ENCODE data around the gene SMIM32. TPM values are rescaled to one million over a fixed set of nuclear protein-coding genes. Genes with fewer than 3 reads are reported as not detected.
A peak's percentile ranks its signal among the peaks of the same experiment; 100 is the strongest.

SMIM32 gene
- total RNA-seq, 1 donor from 2014 or later, result not detected

- TF ChIP-seq CTCF (conservative IDR thresholded peaks at IDR 0.05; ENCODE audit: low read depth, low read length), result no peak
- H3K4me3 ChIP-seq (ENCODE audit: low read depth, low read length), result no peak overlapping the region
Measured at GRCh38 chr5:136216230-136216629, 23.3 kb upstream of the SMIM32 start.

GRCh38 chr5:136215812-136216211 is 22.9 kb upstream of the SMIM32 start:
- no peak for TF ChIP-seq CTCF (conservative IDR thresholded peaks at IDR 0.05; ENCODE audit: low read depth, low read length)
- H3K4me3 ChIP-seq (ENCODE audit: low read depth, low read length), result no peak overlapping the region
- DNase-seq (ENCODE audit: low read depth), result no peak

More at GRCh38 chr5:136216230-136216629, 23.3 kb upstream of the SMIM32 start:
- DNase-seq (ENCODE audit: low read depth), result no peak

- no peak for TF ChIP-seq CTCF (conservative IDR thresholded peaks at IDR 0.05; ENCODE audit: low read depth, low read length)
- no peak for DNase-seq (ENCODE audit: low read depth)
Measured at GRCh38 chr5:136213919-136214493, 21.0 kb upstream of the SMIM32 start.

GRCh38 chr5:136212252-136212721 is 19.3 kb upstream of the SMIM32 start:
- no peak for DNase-seq (ENCODE audit: low read depth)
- no peak overlapping the region for H3K4me3 ChIP-seq (ENCODE audit: low read depth, low read length)
- peak; percentile 96 for TF ChIP-seq CTCF (conservative IDR thresholded peaks at IDR 0.05; ENCODE audit: low read depth, low read length)

More at GRCh38 chr5:136213919-136214493, 21.0 kb upstream of the SMIM32 start:
- no peak overlapping the region for H3K4me3 ChIP-seq (ENCODE audit: low read depth, low read length)

- no peak overlapping the region for H3K4me3 ChIP-seq (ENCODE audit: low read depth, low read length)
- TF ChIP-seq CTCF (conservative IDR thresholded peaks at IDR 0.05; ENCODE audit: low read depth, low read length), result no peak
- no peak for DNase-seq (ENCODE audit: low read depth)
Measured at GRCh38 chr5:136211282-136212040, 18.5 kb upstream of the SMIM32 start.

- H3K4me3 ChIP-seq (ENCODE audit: low read depth, low read length), result no peak overlapping the region
- no peak for TF ChIP-seq CTCF (conservative IDR thresholded peaks at IDR 0.05; ENCODE audit: low read depth, low read length)
- DNase-seq (ENCODE audit: low read depth), result no peak
Measured at GRCh38 chr5:136210259-136210658, 17.3 kb upstream of the SMIM32 start.
